ENCODE measurements around the gene PCNX3. TPM values are rescaled to one million over a fixed set of nuclear protein-coding genes. Genes with fewer than 3 reads are reported as not detected.

Gene PCNX3
- total and polyA plus RNA-seq, 2 donors (not counting 3 experiments of a cell fraction or from before 2014, with no cell fraction given), result 42.6 to 53.9 TPM

DNA sequence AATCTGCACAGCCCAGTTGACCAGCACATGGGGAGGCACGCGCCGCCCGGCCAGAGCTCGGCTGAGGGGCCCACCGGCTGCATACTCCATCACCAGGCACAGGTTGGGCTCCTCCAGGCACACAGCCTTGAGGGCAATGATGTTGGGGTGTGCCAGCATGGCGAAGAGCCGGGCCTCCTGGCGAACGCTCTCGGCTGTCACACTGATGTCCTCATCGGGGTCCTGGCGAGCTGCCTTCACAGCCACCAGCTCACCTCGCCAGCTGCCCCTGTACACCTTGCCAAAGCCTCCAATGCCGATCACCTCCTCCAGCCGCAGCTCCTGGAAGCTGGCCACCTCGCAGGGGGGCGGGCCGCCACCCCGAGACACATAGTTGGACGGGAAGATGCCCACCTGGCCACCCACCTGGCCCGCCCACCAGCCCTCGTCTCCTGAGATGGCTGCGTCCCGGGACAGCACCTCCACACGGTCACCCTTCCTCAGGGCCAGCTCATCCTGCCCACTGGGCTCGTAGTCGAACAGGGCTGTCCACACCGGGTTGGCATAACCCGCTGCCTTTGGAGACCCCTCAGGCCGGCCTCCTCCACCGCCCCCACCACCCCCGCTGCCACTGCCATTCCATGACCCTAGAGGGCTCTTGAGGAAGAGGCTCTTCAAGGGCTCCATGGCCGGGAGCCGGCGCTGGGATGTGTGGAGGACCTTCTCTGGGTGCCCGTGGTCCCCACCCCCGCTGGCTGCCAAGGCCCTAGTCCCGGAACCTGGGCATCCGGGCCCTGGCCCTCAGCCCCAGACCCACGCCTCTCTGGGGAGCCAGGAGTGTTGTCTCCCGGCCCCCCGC, 2.3 kb upstream of the PCNX3 start:
- Histone ChIP-seq H3K4me1 (ENCODE audit: control insufficient read depth, extremely low read depth, insufficient read depth, low read length) (peaks cover 55% of the 10 kb centered on the region), H2AFZ (ENCODE audit: low read depth, low read length) (no peak overlapping the region), H3K36me3 (ENCODE audit: control insufficient read depth in 2 of 2, extremely low read depth in 1 of 2, insufficient read depth in 2 of 2, low read length in 2 of 2) (peaks cover 0 to 23% of the 10 kb centered on the region in 2 experiments), H3K4me2 (ENCODE audit: insufficient read depth, low read length) (peak overlapping the region; percentile 88), H3K79me2 (ENCODE audit: control insufficient read depth, insufficient read depth, low read length) (peaks cover 74% of the 10 kb centered on the region), H3K27me3 (ENCODE audit: control insufficient read depth in 2 of 2, insufficient read depth in 2 of 2, low read length in 2 of 2) (no peaks in the 10 kb centered on the region), H3K9me1 (replicated peaks; ENCODE audit: control insufficient read depth, extremely low read depth, insufficient read depth, low read length) (no peaks in the 10 kb centered on the region), H3K4me3 (replicated peaks in 1 of 3; ENCODE audit: insufficient read depth in 1 of 3, low read depth in 1 of 3, low read length in 3 of 3) (peak overlapping the region; percentile 81 to 87 (median 81)), H3K9me3 (replicated peaks; ENCODE audit: control insufficient read depth, insufficient read depth, low read length) (no peaks in the 10 kb centered on the region), H3K9ac (replicated peaks; ENCODE audit: extremely low read depth, insufficient read depth, low read length) (peak overlapping the region; percentile 69), H3K27ac (ENCODE audit: insufficient read depth, low read depth, low read length) (peak overlapping the region; percentile 88), H4K20me1 (replicated peaks; ENCODE audit: control insufficient read depth, extremely low read depth, insufficient read depth, low read length) (no peaks in the 10 kb centered on the region)
- ChIA-PET CTCF (interaction anchor here (1.1 to 6.2 kb wide), 4 partner anchors 18 to 43 kb away, joined by 3 to 54 read pairs (median 5); partner anchors contain the start of genes KCNK7, SIPA1 and ZNRD2), POLR2A (interaction anchor here (1.2 kb wide), 1 partner anchor 9 kb away, joined by 4 read pairs; no protein-coding TSS in a partner anchor)
- no TSS peak for BruUV-seq (replicated peaks)
- TF ChIP-seq GATA2 (IDR thresholded peaks at IDR 0.05; ENCODE audit: insufficient read depth, insufficient read length, low read depth, low read length) (no peak), POLR2A (IDR thresholded peaks at IDR 0.05; ENCODE audit: low read depth, low read length) (no peak)
- TF ChIP-seq, protein P1, sequence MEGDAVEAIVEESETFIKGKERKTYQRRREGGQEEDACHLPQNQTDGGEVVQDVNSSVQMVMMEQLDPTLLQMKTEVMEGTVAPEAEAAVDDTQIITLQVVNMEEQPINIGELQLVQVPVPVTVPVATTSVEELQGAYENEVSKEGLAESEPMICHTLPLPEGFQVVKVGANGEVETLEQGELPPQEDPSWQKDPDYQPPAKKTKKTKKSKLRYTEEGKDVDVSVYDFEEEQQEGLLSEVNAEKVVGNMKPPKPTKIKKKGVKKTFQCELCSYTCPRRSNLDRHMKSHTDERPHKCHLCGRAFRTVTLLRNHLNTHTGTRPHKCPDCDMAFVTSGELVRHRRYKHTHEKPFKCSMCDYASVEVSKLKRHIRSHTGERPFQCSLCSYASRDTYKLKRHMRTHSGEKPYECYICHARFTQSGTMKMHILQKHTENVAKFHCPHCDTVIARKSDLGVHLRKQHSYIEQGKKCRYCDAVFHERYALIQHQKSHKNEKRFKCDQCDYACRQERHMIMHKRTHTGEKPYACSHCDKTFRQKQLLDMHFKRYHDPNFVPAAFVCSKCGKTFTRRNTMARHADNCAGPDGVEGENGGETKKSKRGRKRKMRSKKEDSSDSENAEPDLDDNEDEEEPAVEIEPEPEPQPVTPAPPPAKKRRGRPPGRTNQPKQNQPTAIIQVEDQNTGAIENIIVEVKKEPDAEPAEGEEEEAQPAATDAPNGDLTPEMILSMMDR (IDR thresholded peaks at IDR 0.05; ENCODE audit: extremely low read depth in 1 of 2, insufficient read depth in 1 of 2, low read depth in 1 of 2, low read length in 2 of 2), result no peak
- FAIRE-seq, result no peak
- intact Hi-C loops (cut with micrococcal nuclease) (no loop called here), dilution Hi-C loops (cut with MboI; ENCODE audit: extremely low pct_ligation_motif_present, low sequenced_read_pairs) (no loop called here)
- peak; percentile 18 for DNase-seq (ENCODE audit: low read depth, low spot score)
